Immature natural killer cell (primary cell): Measurements from ENCODE around the gene KDM3A. TPM values are rescaled to one million over a fixed set of nuclear protein-coding genes. Genes with fewer than 3 reads are reported as not detected.

Experiments
- DNase-seq, 3 donors: peaks; one replicate each; pipeline ENCODE4 v3.0.0; 2022; ENCODE audit warnings: mixed read lengths in 1 of 3
- H3K27ac Mint-ChIP-seq, 6 donors: one replicate each; pipeline ENCODE4 v1.8.0; 2020; ENCODE audit warnings: mixed read lengths in 6 of 6, mild to moderate bottlenecking in 5 of 6, inconsistent platforms in 4 of 6, moderate library complexity in 3 of 6
- H3K27me3 Mint-ChIP-seq, 3 donors: one replicate each; pipeline ENCODE4 v1.8.0; 2020 to 2021; ENCODE audit warnings: low read depth in 3 of 3, mild to moderate bottlenecking in 3 of 3, mixed read lengths in 3 of 3, moderate library complexity in 3 of 3, inconsistent platforms in 1 of 3
- H3K36me3 Mint-ChIP-seq, 3 donors: one replicate each; pipeline ENCODE4 v1.8.0; 2020; ENCODE audit warnings: mixed read lengths in 3 of 3, inconsistent platforms in 2 of 3, mild to moderate bottlenecking in 2 of 3
- H3K4me1 Mint-ChIP-seq, 2 donors: one replicate each; pipeline ENCODE4 v1.8.0; 2020; ENCODE audit warnings: inconsistent platforms in 2 of 2, mild to moderate bottlenecking in 2 of 2, mixed read lengths in 2 of 2, moderate library complexity in 1 of 2
- H3K4me3 Mint-ChIP-seq, 5 donors: one replicate each; pipeline ENCODE4 v1.8.0; 2020; ENCODE audit warnings: mild to moderate bottlenecking in 5 of 5, mixed read lengths in 5 of 5, inconsistent platforms in 3 of 5, moderate library complexity in 3 of 5
- H3K9me3 Mint-ChIP-seq, 6 donors: one replicate each; pipeline ENCODE4 v1.8.0; 2020; ENCODE audit warnings: mild to moderate bottlenecking in 6 of 6, mixed read lengths in 6 of 6, inconsistent platforms in 4 of 6, moderate library complexity in 3 of 6
- polyA plus RNA-seq, 3 donors: library from polyadenylated mRNA; unstranded; fragments of 300-500 nt; fragmentation: Illumina TruSeq; gene quantifications; one replicate each; pipeline ENCODE4 v1.2.3, GENCODE V29; 2021

The KDM3A gene
- polyA plus RNA-seq, 3 donors from 2014 or later: 12.8 to 31.6 (median 13.0) TPM

DNA sequence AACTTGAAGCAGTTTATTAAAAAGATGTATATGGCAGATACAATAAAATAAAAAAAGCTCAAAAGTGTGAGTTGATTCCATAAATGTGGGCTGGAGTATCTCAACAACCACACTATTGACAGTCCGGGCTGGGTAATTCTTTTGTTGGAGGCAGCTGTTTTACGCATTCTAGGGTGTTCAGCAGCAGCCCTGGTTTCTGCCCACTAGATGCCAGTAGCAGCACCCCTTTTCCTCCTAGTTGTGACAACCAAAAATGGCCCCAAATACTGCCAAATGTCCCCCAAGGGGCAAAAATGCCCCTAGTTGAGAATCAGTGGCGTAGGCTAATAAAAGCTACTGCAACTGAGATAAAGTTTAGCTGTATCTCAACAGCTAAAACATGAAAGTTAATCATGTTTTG, 77.3 kb downstream of the KDM3A start:
- peaks cover 0 to 7% (median 0%) of the 10 kb centered on the region in 3 donors for H3K36me3 Mint-ChIP-seq
- peaks cover 0 to 1% of the 10 kb centered on the region in 2 donors for H3K4me1 Mint-ChIP-seq
- H3K9me3 Mint-ChIP-seq: peaks cover 0 to 4% (median 0%) of the 10 kb centered on the region in 6 donors
- H3K4me3 Mint-ChIP-seq: no peak overlapping the region
- no peak overlapping the region for H3K27ac Mint-ChIP-seq
- peak; percentile 6 to 17 (median 9) for DNase-seq
- no peaks in the 10 kb centered on the region for H3K27me3 Mint-ChIP-seq

DNA sequence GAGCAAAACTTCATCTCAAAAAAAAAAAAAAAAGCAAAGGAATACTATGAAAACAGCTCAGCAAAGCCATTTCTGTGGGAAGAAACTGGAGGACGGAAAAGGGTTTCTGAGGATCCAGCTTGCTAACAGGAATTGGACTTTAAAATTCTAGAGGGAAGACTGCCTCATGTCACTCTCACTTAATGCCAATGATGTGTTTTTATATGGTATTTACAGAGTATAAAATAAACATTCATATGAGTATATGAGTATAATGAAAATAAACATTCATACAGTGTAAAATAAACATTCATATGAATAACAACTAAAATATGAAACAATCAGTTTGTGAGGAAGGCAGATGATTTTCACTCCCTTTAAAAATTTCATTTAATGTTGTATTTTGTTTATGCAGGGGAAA, 78.2 kb downstream of the KDM3A start:
- Mint-ChIP-seq H3K27ac (no peak overlapping the region), H3K36me3 (peaks cover 0 to 7% (median 0%) of the 10 kb centered on the region in 3 donors), H3K4me3 (no peak overlapping the region), H3K27me3 (no peaks in the 10 kb centered on the region), H3K4me1 (peaks cover 0 to 1% of the 10 kb centered on the region in 2 donors), H3K9me3 (peaks cover 0 to 4% (median 0%) of the 10 kb centered on the region in 6 donors)
- no peak for DNase-seq

DNA sequence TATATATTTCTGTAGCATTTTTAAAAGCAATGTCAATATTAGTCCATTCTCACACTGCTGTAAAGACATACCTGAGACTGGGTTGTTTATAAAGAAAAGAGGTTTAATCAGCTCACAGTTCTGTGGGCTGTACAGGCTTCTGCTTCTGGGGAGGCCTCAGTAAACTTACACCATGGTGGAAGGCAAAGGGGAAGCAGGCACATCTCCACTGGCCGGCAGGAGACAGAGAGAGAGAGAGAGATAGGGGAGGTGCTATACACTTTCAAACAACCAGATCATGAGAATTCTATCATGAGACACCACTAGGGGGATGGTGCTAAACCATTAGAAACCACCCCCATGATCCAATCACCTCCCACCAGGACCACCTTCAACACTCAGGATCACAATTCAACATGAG, 79.0 kb downstream of the KDM3A start:
- H3K4me1 Mint-ChIP-seq: peaks cover 0 to 1% of the 10 kb centered on the region in 2 donors
- no peaks in the 10 kb centered on the region for H3K27me3 Mint-ChIP-seq
- peak overlapping the region in 1 of 6 donors; percentile 16 for H3K27ac Mint-ChIP-seq
- no peak for DNase-seq
- H3K9me3 Mint-ChIP-seq: peaks cover 0 to 4% (median 0%) of the 10 kb centered on the region in 6 donors
- no peak overlapping the region for H3K4me3 Mint-ChIP-seq
- H3K36me3 Mint-ChIP-seq: peaks cover 0 to 3% (median 0%) of the 10 kb centered on the region in 3 donors

DNA sequence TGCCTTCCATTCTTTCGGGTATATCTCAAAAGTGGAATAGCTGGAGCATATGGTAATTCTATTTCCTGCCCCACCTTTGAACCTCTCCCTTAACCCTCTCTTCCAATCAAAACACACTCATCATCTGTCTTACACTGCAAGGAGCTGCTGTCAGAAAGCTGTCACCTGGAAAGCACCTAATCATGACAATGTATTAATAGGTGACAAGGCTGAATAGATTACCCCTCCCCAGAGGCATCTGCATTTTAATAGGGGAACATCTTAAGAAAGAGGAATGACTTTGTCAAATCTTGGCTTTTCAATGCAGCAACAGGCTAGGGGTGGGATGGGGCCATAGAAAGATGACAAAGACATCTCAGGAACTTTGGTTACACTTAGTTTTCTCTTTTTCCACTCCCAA, 80.8 kb downstream of the KDM3A start:
- Mint-ChIP-seq H3K4me1 (no peaks in the 10 kb centered on the region), H3K27ac (no peak overlapping the region)

DNA sequence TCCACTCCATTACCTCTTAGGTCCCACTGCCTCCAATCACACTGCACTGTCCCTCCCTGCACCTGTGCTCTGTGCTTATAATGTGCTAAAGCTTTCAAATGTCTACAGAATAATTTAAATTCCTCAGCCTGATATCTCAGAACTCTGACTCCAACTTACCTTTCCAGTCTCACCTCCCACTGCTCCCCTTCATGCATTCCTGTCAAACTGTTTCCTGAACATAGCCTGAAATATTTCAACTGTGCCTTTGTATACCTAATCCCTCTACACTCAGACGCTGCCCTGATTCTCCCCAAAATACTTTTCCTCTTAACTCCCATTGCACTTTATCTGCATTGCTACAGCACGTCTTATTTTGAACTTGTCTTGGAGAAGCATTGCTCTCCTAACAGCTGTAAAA, 81.5 kb downstream of the KDM3A start:
- no peak for DNase-seq
- Mint-ChIP-seq H3K4me3 (no peak overlapping the region), H3K27me3 (no peaks in the 10 kb centered on the region), H3K27ac (no peak overlapping the region), H3K9me3 (peaks cover 0 to 4% (median 0%) of the 10 kb centered on the region in 6 donors), H3K36me3 (peaks cover 10 to 13% (median 10%) of the 10 kb centered on the region in 3 donors), H3K4me1 (no peaks in the 10 kb centered on the region)

More for the DNA sequence above, 80.8 kb downstream of the KDM3A start:
- H3K36me3 Mint-ChIP-seq: peaks cover 9 to 10% (median 10%) of the 10 kb centered on the region in 3 donors
- H3K4me3 Mint-ChIP-seq: no peak overlapping the region
- DNase-seq: no peak
- no peaks in the 10 kb centered on the region for H3K27me3 Mint-ChIP-seq
- peaks cover 0 to 4% (median 0%) of the 10 kb centered on the region in 6 donors for H3K9me3 Mint-ChIP-seq

DNA sequence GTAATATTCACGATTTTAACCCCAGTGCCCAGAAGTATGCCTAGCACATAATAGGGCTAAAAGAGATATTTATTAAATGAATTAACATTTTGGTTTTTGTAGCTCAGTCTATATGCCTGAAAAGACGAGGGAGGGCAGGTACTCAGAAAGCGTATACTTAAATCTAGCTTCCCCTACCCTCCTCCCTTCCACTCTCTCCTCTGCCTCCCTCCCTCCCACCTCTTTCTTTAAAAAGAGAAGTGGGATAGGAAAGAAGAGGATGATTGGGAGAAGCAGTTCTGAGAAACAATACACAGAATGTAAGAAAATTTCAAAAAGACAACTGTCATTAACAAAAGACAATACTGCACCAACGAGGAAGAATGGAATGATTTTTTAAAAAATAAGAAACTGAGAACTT, 82.3 kb downstream of the KDM3A start:
- Mint-ChIP-seq H3K36me3 (peaks cover 10 to 13% (median 10%) of the 10 kb centered on the region in 3 donors), H3K9me3 (peaks cover 0 to 4% (median 0%) of the 10 kb centered on the region in 6 donors), H3K4me1 (no peaks in the 10 kb centered on the region), H3K27me3 (no peaks in the 10 kb centered on the region), H3K4me3 (no peak overlapping the region), H3K27ac (no peak overlapping the region)
- no peak for DNase-seq

DNA sequence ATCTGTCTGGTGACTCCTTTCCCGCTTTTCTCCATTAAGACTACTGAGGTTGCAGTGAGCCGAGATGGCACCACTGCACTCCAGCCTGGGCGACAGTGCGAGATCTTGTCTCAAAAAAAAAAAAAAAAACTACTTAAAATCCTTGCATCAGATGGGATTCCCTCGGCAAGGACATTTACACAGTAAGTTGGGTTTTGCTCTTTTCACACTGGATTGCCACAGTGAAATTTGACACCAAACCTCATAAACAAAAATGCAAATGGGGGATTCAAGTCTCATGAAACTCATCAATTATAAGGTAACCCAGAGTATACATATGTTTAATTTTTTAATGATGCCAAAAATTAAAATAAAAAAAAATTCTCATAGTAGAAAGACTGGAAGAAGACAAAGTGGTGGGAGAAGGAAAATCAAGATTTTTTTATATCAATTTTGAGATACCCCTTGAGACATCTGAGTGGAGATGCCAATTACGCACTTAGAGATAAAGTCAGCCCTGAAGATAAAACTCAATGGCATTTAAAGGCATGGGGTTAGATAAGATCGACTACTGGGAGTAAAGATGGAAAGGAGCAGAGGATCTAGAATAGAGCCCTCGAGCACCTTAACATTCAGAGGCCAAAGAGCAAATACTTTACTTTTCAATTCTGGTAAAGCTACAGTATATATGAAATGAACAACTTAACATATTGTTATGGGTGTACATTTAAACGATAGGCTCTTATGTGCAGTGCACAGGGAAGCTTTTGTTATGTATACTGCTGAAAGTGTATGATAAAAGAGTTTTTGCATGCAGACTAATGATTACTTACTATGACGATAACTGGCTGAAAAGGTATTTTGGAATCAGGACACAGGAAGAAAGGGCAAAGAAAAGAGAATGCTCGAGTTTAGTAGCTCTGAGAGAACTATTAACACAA, 84.5 kb downstream of the KDM3A start:
- Mint-ChIP-seq H3K36me3 (peaks cover 10 to 13% (median 13%) of the 10 kb centered on the region in 3 donors), H3K27ac (no peak overlapping the region), H3K27me3 (no peaks in the 10 kb centered on the region), H3K4me1 (peaks cover 0 to 6% of the 10 kb centered on the region in 2 donors), H3K4me3 (no peak overlapping the region), H3K9me3 (peaks cover 0 to 2% (median 0%) of the 10 kb centered on the region in 6 donors)
- DNase-seq: no peak

DNA sequence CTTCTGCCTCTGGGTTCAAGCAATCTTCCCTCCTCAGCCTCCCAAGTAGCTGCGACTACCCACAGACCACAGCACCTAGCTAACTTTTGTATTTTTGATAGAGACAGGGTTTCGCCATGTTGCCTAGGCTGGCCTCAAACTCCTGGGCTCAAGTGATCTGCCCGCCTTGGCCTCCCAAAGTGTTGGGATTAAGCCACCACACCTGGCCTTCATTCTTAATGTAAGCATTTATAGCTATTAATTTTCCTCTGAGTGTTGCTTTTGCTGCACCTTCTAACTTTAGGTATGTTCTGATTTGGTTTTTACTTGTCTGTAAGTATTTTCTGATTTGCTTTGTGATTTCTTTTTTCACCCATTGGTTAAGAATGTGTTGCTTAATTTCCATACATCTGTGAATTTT, 92.4 kb downstream of the KDM3A start:
- Mint-ChIP-seq H3K9me3 (peaks cover 3 to 13% (median 6%) of the 10 kb centered on the region in 6 donors), H3K27me3 (peaks cover 0 to 3% (median 0%) of the 10 kb centered on the region in 3 donors), H3K36me3 (peaks cover 11 to 22% (median 16%) of the 10 kb centered on the region in 3 donors), H3K4me1 (peaks cover 2 to 30% of the 10 kb centered on the region in 2 donors), H3K4me3 (no peak overlapping the region), H3K27ac (no peak overlapping the region)
- no peak for DNase-seq

DNA sequence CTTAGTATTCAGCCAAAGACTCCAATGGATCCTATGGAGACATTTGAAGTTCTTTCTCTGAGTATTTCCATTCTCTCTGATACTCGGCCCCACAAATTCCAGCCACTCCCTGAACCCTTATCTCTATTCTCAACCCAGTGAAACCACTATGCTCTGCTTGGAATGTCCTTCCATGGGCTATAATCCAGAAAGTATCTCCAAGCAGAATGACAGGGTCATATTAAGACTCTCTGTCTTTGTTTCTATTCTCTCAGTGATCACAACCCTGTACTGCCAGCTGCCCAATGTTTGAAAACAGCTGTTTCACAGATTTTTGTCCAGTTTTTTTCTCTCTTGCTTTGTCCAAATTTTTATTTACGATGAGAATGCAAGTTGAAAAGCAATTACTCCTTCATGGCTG, 100.2 kb downstream of the KDM3A start:
- no peak overlapping the region for H3K4me3 Mint-ChIP-seq
- H3K9me3 Mint-ChIP-seq: no peaks in the 10 kb centered on the region
- H3K27ac Mint-ChIP-seq: peak overlapping the region in 1 of 6 donors; percentile 1
- no peak for DNase-seq
- H3K4me1 Mint-ChIP-seq: peaks cover 9 to 15% of the 10 kb centered on the region in 2 donors
- peaks cover 0 to 2% (median 1%) of the 10 kb centered on the region in 3 donors for H3K27me3 Mint-ChIP-seq
- H3K36me3 Mint-ChIP-seq: peaks cover 9 to 25% (median 15%) of the 10 kb centered on the region in 3 donors

Other genes starting within 250 kb of the KDM3A start
- gene IMMT, start 245.9 kb upstream of the KDM3A start, polyA plus RNA-seq: 10 to 100 TPM; 37.5 to 70.9 (median 49.7) TPM
- gene MRPL35, start 241.9 kb upstream of the KDM3A start, polyA plus RNA-seq: 10 to 100 TPM; 16.0 to 24.6 (median 16.6) TPM
- not detected for gene REEP1, start 103.7 kb upstream of the KDM3A start, polyA plus RNA-seq
- 10 to 100 TPM; 44.1 to 72.1 (median 60.2) TPM for gene CHMP3, start 122.1 kb downstream of the KDM3A start, polyA plus RNA-seq
- 1 to 10 TPM; 2.4 to 4.9 (median 2.8) TPM for gene RNF103, start 182.5 kb downstream of the KDM3A start, polyA plus RNA-seq